ENCODE data around the gene MLX. TPM values are rescaled to one million over a fixed set of nuclear protein-coding genes. Genes with fewer than 3 reads are reported as not detected.
"Not testable (repeated sequence)": the region's sequence is repeated elsewhere in the genome, so short reads cannot be mapped to it uniquely, and the experiment has no call there.

Gene MLX
- total and polyA plus RNA-seq, 2 experiments from 2014 or later, result 30.8 to 37.0 TPM

- WGBS, 2 experiments (ENCODE audit: low coverage in 1 of 2, low lambda C conversion rate in 2 of 2, missing lambda C conversion rate in 2 of 2), result 2 to 7% methylated on average over 3 of the region's 3 CpGs
- in situ Hi-C loops (cut with MboI), result no loop called here
- H4K20me1 ChIP-seq (ENCODE audit: insufficient read depth), result no peaks in the 10 kb centered on the region
- H3F3A ChIP-seq (ENCODE audit: insufficient read depth), result 0 out of 2 replicates have a peak, but pooled peaks cover 4% of the 10 kb centered on the region
- H3K4me1 ChIP-seq (ENCODE audit: insufficient read depth), result peaks cover 12% of the 10 kb centered on the region
- TF ChIP-seq EZH2phosphoT487 (IDR thresholded peaks at IDR 0.05; ENCODE audit: insufficient read depth, low read depth) (no peak), EZH2 (IDR thresholded peaks at IDR 0.05; ENCODE audit: insufficient read depth, poor library complexity, severe bottlenecking) (no peak)
- DNase-seq, result no peak
- H3K36me3 ChIP-seq (ENCODE audit: low read depth), result 0 out of 2 replicates have a peak, but pooled peaks cover 1% of the 10 kb centered on the region
- no peaks in the 10 kb centered on the region for H3K9me2 ChIP-seq (ENCODE audit: insufficient read depth)
- H3K9ac ChIP-seq, result peak overlapping the region; percentile 91
- no peaks in the 10 kb centered on the region for H3K9me3 ChIP-seq (ENCODE audit: low read depth)
- H3K4me2 ChIP-seq (ENCODE audit: unreplicated experiment), result peak overlapping the region; percentile 99
- H2AFZ ChIP-seq, result no peak overlapping the region
- H3K27ac ChIP-seq, result peak overlapping the region; percentile 73; the same call in 1 of the 2 replicates
- peaks cover 72% of the 10 kb centered on the region for H3K79me2 ChIP-seq (ENCODE audit: insufficient read depth)
- no peaks in the 10 kb centered on the region for H3K27me3 ChIP-seq (replicated peaks; ENCODE audit: insufficient read depth)
- peak overlapping the region; percentile 99 for H3K4me3 ChIP-seq
Measured at GRCh38 chr17:42607769-42608168, 40.9 kb downstream of the MLX start.

GRCh38 chr17:42608305-42609181, 41.6 kb downstream of the MLX start:
- Histone ChIP-seq H3K27ac (peak overlapping the region; percentile 73), H3F3A (ENCODE audit: insufficient read depth) (0 out of 2 replicates have a peak, but pooled peaks cover 4% of the 10 kb centered on the region), H3K4me3 (peak overlapping the region; percentile 99), H3K4me2 (ENCODE audit: unreplicated experiment) (peak overlapping the region; percentile 99), H3K9me2 (ENCODE audit: insufficient read depth) (no peaks in the 10 kb centered on the region), H4K20me1 (ENCODE audit: insufficient read depth) (no peaks in the 10 kb centered on the region), H3K27me3 (replicated peaks; ENCODE audit: insufficient read depth) (no peaks in the 10 kb centered on the region), H3K4me1 (ENCODE audit: insufficient read depth) (peaks cover 12% of the 10 kb centered on the region), H3K9me3 (ENCODE audit: low read depth) (no peaks in the 10 kb centered on the region), H3K79me2 (ENCODE audit: insufficient read depth) (peaks cover 65% of the 10 kb centered on the region), H2AFZ (peak overlapping the region; percentile 75), H3K36me3 (ENCODE audit: low read depth) (peaks cover 4% of the 10 kb centered on the region; the same call in 1 of the 2 replicates), H3K9ac (peak overlapping the region; percentile 91)
- TF ChIP-seq EZH2phosphoT487 (IDR thresholded peaks at IDR 0.05; ENCODE audit: insufficient read depth, low read depth) (no peak), EZH2 (IDR thresholded peaks at IDR 0.05; ENCODE audit: insufficient read depth, poor library complexity, severe bottlenecking) (no peak)
- 1 to 2% methylated on average over 30 of the region's 30 CpGs for WGBS, 2 experiments (ENCODE audit: low coverage in 1 of 2, low lambda C conversion rate in 2 of 2, missing lambda C conversion rate in 2 of 2)
- in situ Hi-C loops (cut with MboI), result no loop called here
- peak; percentile 45 for DNase-seq

DNA sequence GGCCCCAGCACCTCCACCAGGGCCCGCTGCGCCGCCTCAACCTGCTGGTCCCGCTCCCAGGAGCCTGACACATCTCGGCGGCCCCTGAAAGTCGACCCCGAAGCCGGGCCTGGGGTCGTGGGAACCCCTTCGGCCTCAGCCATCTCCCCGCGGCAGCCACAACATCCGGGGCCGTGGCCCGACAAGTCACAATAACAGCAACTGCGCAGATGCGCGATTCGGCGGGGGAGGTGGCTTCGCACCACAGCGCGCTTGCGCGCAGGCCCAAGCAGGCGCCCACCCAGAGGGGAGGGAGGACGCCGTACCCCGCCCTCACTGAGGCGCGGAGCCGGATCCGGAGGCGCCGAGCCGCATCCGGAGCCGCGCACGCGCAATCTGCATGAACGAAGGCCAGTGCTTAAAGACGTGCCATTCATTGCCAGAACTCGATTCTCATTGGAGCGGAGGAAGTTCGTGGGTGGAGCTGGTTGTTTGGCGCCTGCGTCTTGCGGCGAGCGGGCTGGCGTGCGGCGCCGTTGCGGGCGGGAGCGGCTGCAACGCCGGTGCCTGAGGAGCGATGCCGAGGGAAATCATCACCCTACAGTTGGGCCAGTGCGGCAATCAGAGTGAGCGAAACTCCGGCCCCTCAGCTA, 42.4 kb downstream of the MLX start, which contains the start of the genes RETREG3 and TUBG1:
RETREG3 (minus strand) TSS at position 193 of the 632 bp plus-strand sequence; CDS start at position 143, 50 bp downstream.
TUBG1 (plus strand) TSS at position 502 of the 632 bp plus-strand sequence; CDS start at position 557, 55 bp downstream.
- Histone ChIP-seq H3K79me2 (ENCODE audit: insufficient read depth) (peaks cover 57% of the 10 kb centered on the region), H3K9me3 (ENCODE audit: low read depth) (no peaks in the 10 kb centered on the region), H3K9me2 (ENCODE audit: insufficient read depth) (no peaks in the 10 kb centered on the region), H3K9ac (peak within 1 kb of the TSS; percentile 92), H2AFZ (peak within 1 kb of the TSS; percentile 92), H3K4me2 (ENCODE audit: unreplicated experiment) (peak within 1 kb of the TSS; percentile 99), H3K36me3 (ENCODE audit: low read depth) (peaks cover 4% of the 10 kb centered on the region; the same call in 1 of the 2 replicates), H3K4me3 (peak within 1 kb of the TSS; percentile 99), H3K4me1 (ENCODE audit: insufficient read depth) (peaks cover 12% of the 10 kb centered on the region), H4K20me1 (ENCODE audit: insufficient read depth) (no peaks in the 10 kb centered on the region), H3F3A (ENCODE audit: insufficient read depth) (0 out of 2 replicates have a peak, but pooled peaks cover 4% of the 10 kb centered on the region), H3K27me3 (replicated peaks; ENCODE audit: insufficient read depth) (no peaks in the 10 kb centered on the region), H3K27ac (peak within 1 kb of the TSS; percentile 89)
- DNase-seq, result peak; percentile 100
- in situ Hi-C loops (cut with MboI), result no loop called here
- TF ChIP-seq EZH2phosphoT487 (IDR thresholded peaks at IDR 0.05; ENCODE audit: insufficient read depth, low read depth), result no peak
- TF ChIP-seq EZH2 (IDR thresholded peaks at IDR 0.05; ENCODE audit: insufficient read depth, poor library complexity, severe bottlenecking), result no peak
- WGBS, 2 experiments (ENCODE audit: low coverage in 1 of 2, low lambda C conversion rate in 2 of 2, missing lambda C conversion rate in 2 of 2), result 1 to 2% methylated on average over 56 to 64 of the region's 66 CpGs

DNA sequence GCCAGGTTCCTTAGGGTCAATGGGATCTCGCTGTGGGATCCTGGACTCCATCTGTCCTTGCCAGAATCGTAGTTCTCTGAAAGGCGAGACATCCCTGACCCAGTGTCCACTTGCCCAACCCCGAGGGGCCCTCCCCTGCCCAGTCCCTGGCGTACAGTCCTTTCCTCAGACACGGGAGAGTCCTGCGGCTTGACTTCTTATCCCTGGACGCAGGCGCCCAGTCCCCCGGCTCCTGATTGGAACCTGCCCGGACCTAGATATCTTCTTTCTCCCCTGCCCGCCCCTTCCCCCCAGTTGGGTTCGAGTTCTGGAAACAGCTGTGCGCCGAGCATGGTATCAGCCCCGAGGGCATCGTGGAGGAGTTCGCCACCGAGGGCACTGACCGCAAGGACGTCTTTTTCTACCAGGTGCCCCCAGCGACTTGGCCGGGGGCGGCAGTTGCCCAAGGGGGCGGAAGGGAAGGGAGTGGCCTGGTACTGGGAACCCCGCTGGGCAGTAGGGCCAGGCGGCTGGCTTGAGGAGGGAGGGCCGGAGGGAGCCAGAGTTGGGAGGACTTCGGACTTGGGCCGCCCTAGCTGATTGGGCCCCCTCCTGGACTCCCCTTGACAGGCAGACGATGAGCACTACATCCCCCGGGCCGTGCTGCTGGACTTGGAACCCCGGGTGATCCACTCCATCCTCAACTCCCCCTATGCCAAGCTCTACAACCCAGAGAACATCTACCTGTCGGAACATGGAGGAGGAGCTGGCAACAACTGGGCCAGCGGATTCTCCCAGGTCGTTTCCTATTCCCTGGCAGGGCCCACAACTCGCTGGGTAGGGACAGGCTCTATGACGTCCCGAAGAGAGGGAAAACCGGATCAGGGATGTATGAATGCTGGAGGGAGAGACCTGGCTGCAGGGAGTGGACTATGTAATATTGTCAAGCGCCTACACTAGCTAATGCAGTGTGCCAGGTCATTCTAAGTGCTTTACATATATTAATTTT, 43.2 kb downstream of the MLX start:
- H3F3A ChIP-seq (ENCODE audit: insufficient read depth); H4K20me1 ChIP-seq (ENCODE audit: insufficient read depth); H3K9me2 ChIP-seq (ENCODE audit: insufficient read depth); H3K9me3 ChIP-seq (ENCODE audit: low read depth); in situ Hi-C loops (cut with MboI); H3K27me3 ChIP-seq (replicated peaks; ENCODE audit: insufficient read depth); H3K36me3 ChIP-seq (ENCODE audit: low read depth): not testable (repeated sequence)
- peak overlapping the region; percentile 92 for H3K9ac ChIP-seq
- peak; percentile 9 for DNase-seq
- peak overlapping the region; percentile 86 for H3K4me2 ChIP-seq (ENCODE audit: unreplicated experiment)
- peak overlapping the region; percentile 89 for H3K27ac ChIP-seq
- peak overlapping the region; percentile 92 for H2AFZ ChIP-seq
- H3K4me3 ChIP-seq, result peak overlapping the region; percentile 99
- H3K79me2 ChIP-seq (ENCODE audit: insufficient read depth), result peaks cover 49% of the 10 kb centered on the region
- H3K4me1 ChIP-seq (ENCODE audit: insufficient read depth), result peaks cover 12% of the 10 kb centered on the region
- WGBS, 2 experiments (ENCODE audit: low coverage in 1 of 2, low lambda C conversion rate in 2 of 2, missing lambda C conversion rate in 2 of 2), result 8 to 9% methylated on average over 32 to 37 of the region's 42 CpGs
